HL-60 (cell line): Measurements from ENCODE around the gene GCM1.

Source experiments
- CTCF ChIP-seq: IDR thresholded peaks from one replicate; pipeline ENCODE4 v1.5.1; 2011; ENCODE audit warnings: low read length, control low read depth, inconsistent platforms; ENCODE audit not compliant: insufficient read depth
- POLR2AphosphoS5 ChIP-seq: IDR thresholded peaks from 2 replicates; pipeline ENCODE4 v1.6.1; 2012; ENCODE audit warnings: low read depth
- SPI1 ChIP-seq: IDR thresholded peaks from 2 replicates; pipeline ENCODE4 v1.6.1; 2012; ENCODE audit warnings: low read depth, mild to moderate bottlenecking, borderline replicate concordance
- TF ChIP-seq, protein P1 (sequence below): IDR thresholded peaks from 2 replicates; pipeline ENCODE4 v1.6.1; 2012; ENCODE audit warnings: low read depth; ENCODE audit not compliant: insufficient replicate concordance

DNA sequence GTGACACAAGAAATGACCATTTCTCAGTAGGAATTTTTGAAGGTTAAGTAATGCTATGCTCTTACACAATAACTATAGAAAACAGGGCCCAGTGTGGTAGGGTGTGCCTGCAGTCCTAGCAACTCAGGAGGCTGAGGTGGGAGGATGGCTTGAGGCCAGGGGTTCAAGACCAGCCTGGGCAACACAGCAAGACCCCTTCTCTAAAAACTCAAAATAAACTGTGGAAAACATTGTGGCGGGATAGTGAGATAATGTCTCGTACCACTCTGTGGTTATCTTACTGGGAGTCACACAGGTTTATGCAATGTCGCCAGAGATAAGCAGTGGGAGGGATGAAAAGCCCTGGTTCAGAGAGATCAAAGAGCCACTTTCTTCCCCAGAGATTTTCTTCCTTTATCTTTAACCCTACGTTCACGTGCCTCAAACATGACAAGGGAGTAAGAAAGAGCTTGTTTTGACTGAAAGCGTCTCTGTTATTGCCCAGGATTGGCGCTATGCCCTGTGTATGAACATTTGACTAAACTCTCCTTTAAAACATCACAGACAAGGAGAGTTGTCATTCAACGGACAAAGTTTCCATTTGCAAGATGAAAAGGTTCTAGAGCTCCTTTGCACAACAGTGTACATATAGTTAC lies 13.9 kb downstream of the GCM1 start:
- TF ChIP-seq CTCF (no peak), POLR2AphosphoS5 (no peak), SPI1 (no peak)
- TF ChIP-seq, protein P1, sequence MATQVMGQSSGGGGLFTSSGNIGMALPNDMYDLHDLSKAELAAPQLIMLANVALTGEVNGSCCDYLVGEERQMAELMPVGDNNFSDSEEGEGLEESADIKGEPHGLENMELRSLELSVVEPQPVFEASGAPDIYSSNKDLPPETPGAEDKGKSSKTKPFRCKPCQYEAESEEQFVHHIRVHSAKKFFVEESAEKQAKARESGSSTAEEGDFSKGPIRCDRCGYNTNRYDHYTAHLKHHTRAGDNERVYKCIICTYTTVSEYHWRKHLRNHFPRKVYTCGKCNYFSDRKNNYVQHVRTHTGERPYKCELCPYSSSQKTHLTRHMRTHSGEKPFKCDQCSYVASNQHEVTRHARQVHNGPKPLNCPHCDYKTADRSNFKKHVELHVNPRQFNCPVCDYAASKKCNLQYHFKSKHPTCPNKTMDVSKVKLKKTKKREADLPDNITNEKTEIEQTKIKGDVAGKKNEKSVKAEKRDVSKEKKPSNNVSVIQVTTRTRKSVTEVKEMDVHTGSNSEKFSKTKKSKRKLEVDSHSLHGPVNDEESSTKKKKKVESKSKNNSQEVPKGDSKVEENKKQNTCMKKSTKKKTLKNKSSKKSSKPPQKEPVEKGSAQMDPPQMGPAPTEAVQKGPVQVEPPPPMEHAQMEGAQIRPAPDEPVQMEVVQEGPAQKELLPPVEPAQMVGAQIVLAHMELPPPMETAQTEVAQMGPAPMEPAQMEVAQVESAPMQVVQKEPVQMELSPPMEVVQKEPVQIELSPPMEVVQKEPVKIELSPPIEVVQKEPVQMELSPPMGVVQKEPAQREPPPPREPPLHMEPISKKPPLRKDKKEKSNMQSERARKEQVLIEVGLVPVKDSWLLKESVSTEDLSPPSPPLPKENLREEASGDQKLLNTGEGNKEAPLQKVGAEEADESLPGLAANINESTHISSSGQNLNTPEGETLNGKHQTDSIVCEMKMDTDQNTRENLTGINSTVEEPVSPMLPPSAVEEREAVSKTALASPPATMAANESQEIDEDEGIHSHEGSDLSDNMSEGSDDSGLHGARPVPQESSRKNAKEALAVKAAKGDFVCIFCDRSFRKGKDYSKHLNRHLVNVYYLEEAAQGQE, result no peak
